ENCODE measurements around the gene TARBP1.

- TF ChIP-seq CTCF (IDR thresholded peaks at IDR 0.05; ENCODE audit: control extremely low read depth in 1 of 3, insufficient read depth in 1 of 3, low read depth in 1 of 3, low read length in 3 of 3) (no peak), GTF2F1 (IDR thresholded peaks at IDR 0.05; ENCODE audit: borderline replicate concordance, low read depth, low read length) (no peak), TAF1 (IDR thresholded peaks at IDR 0.05; ENCODE audit: low read depth, low read length) (no peak), CHD2 (IDR thresholded peaks at IDR 0.05; ENCODE audit: low read length) (no peak), POLR2A (IDR thresholded peaks at IDR 0.05; ENCODE audit: control extremely low read depth in 1 of 2, low read depth in 2 of 2, low read length in 2 of 2) (no peak), JUND (IDR thresholded peaks at IDR 0.05; ENCODE audit: low read length) (no peak), TBP (IDR thresholded peaks at IDR 0.05; ENCODE audit: low read depth, low read length) (no peak), EGR1 (IDR thresholded peaks at IDR 0.05; ENCODE audit: borderline replicate concordance, low read depth, low read length) (no peak), EP300 (IDR thresholded peaks at IDR 0.05; ENCODE audit: borderline replicate concordance in 1 of 2, low read depth in 2 of 2, low read length in 2 of 2) (no peak), CTBP2 (IDR thresholded peaks at IDR 0.05; ENCODE audit: borderline replicate concordance, insufficient read depth, insufficient read length, low read length) (no peak), E2F6 (IDR thresholded peaks at IDR 0.05) (no peak), SUZ12 (IDR thresholded peaks at IDR 0.05; ENCODE audit: low read length) (no peak), USF2 (IDR thresholded peaks at IDR 0.05; ENCODE audit: low read length) (no peak), GABPA (IDR thresholded peaks at IDR 0.05; ENCODE audit: borderline replicate concordance, insufficient read depth, low read length) (no peak)
These were observed 10.2 kb upstream of the TARBP1 start for GRCh38 chr1:234489007-234489697.
